Measurements from ENCODE around the gene NCBP3. TPM values are rescaled to one million over a fixed set of nuclear protein-coding genes. Genes with fewer than 3 reads are reported as not detected.
"Not testable (repeated sequence)": the region's sequence is repeated elsewhere in the genome, so short reads cannot be mapped to it uniquely, and the experiment has no call there.

Gene NCBP3
- total RNA-seq, 1 donor from 2014 or later, result 45.8 TPM

DNA sequence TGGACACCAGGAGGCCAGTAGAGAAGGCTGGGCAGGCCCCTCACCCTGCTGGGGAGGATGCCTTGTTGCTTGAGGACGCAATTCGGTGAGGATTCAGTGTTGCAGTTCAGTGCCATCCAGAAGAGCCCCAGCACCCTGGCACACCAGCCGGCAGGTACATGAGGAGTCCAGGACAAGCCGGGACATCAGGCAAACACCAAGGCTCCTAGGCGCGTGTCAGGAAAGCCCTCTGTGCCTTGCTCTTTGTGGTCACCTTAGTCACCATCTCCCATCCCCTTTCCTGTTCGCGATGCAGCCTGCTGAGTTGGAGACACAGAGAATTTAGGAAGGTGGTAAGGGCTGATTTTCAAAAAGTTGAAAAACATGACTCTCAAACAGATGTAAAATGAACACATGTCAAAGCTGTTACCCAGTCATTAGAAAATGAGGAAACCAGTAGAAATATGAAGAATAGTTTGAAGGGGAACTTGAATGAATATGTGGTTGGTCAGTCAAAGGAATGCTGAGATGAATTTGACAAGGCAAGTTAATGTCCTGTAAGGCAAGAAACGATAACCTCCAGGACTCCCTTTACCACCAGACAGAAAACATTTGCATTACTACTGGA lies 2.3 kb upstream of the NCBP3 start:
- Mint-ChIP-seq H3K27ac (ENCODE audit: unreplicated experiment) (no peak overlapping the region), H3K9me3 (ENCODE audit: unreplicated experiment) (no peaks in the 10 kb centered on the region), H3K27me3 (ENCODE audit: unreplicated experiment) (peaks cover 20% of the 10 kb centered on the region), H3K4me1 (ENCODE audit: unreplicated experiment) (peaks cover 21% of the 10 kb centered on the region), H3K4me3 (ENCODE audit: unreplicated experiment) (no peak overlapping the region), H3K36me3 (ENCODE audit: unreplicated experiment) (peaks cover 6% of the 10 kb centered on the region)
- no peak for DNase-seq (ENCODE audit: extremely low spot score, unreplicated experiment)
- TF ChIP-seq, protein P1, sequence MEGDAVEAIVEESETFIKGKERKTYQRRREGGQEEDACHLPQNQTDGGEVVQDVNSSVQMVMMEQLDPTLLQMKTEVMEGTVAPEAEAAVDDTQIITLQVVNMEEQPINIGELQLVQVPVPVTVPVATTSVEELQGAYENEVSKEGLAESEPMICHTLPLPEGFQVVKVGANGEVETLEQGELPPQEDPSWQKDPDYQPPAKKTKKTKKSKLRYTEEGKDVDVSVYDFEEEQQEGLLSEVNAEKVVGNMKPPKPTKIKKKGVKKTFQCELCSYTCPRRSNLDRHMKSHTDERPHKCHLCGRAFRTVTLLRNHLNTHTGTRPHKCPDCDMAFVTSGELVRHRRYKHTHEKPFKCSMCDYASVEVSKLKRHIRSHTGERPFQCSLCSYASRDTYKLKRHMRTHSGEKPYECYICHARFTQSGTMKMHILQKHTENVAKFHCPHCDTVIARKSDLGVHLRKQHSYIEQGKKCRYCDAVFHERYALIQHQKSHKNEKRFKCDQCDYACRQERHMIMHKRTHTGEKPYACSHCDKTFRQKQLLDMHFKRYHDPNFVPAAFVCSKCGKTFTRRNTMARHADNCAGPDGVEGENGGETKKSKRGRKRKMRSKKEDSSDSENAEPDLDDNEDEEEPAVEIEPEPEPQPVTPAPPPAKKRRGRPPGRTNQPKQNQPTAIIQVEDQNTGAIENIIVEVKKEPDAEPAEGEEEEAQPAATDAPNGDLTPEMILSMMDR (IDR thresholded peaks at IDR 0.05), result no peak

DNA sequence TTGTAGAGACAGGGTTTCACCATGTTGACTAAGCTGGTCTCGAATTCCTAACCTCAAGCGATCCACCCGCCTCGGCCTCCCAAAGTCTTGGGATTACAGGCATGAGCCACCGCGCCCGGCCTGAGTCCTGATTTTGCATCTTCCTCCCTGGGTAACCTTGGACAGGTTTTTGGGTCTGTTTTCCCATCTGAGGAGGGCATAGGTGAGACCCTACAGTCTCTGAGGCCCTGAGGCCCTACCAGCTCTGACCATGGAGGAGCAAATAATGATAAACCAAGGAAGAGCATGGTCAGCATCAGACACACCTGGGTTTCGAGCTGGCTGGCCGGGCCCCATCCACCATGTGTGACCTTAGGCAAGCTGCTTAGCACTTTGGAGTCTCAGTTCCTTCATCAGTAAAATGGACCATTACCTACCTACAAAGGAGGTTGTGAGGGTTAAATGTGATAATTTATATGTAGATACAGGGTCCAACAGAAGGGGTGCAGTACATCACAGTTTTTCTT lies 1.2 kb upstream of the NCBP3 start:
- DNase-seq (ENCODE audit: extremely low spot score, unreplicated experiment), result no peak
- no peak overlapping the region for H3K27ac Mint-ChIP-seq (ENCODE audit: unreplicated experiment)
- H3K36me3 Mint-ChIP-seq (ENCODE audit: unreplicated experiment), result peaks cover 8% of the 10 kb centered on the region
- peaks cover 14% of the 10 kb centered on the region for H3K27me3 Mint-ChIP-seq (ENCODE audit: unreplicated experiment)
- H3K4me3 Mint-ChIP-seq (ENCODE audit: unreplicated experiment), result no peak overlapping the region
- H3K4me1 Mint-ChIP-seq (ENCODE audit: unreplicated experiment), result peaks cover 21% of the 10 kb centered on the region
- TF ChIP-seq, protein P1 (IDR thresholded peaks at IDR 0.05), result no peak
- no peaks in the 10 kb centered on the region for H3K9me3 Mint-ChIP-seq (ENCODE audit: unreplicated experiment)

DNA sequence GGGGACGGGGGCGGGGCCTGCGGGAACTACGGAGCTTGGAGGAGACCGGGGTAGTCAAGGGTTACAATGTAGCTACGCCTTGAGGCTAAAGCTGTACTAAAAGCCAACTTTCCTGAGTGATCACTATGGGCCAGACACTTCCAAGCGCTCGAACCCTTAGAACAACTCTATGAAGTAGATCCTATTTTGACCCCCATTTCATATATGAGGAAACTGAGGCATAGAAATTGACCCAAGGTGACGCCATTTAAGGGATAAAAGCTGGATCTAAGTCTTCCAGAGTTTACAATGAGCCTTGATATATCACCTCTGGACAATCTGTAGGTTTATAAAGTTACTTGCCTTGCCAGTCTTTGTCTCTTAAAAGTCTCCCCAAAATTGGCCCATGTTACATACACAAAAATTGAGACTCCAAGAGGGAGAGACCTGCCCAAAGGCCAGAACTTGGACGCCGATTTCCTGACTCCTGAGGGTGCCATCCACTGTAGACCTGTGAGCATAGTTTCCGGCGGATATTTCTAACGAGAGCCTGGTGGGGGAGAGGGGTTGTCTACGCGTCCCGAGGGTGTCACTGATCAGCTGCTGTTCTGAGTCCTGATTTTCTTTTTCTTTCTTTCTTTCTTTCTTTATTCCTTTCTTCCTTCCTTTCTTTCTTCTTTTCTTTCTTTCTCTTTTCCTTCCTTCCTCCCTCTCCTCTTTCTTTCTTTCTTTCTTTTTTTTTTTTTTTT lies 555 bp upstream of the NCBP3 start:
- DNase-seq (ENCODE audit: extremely low spot score, unreplicated experiment), result no peak
- peaks cover 8% of the 10 kb centered on the region for H3K27me3 Mint-ChIP-seq (ENCODE audit: unreplicated experiment)
- TF ChIP-seq, protein P1 (IDR thresholded peaks at IDR 0.05), result no peak
- no peaks in the 10 kb centered on the region for H3K9me3 Mint-ChIP-seq (ENCODE audit: unreplicated experiment)
- H3K27ac Mint-ChIP-seq (ENCODE audit: unreplicated experiment), result no peak overlapping the region
- peaks cover 8% of the 10 kb centered on the region for H3K36me3 Mint-ChIP-seq (ENCODE audit: unreplicated experiment)
- peaks cover 21% of the 10 kb centered on the region for H3K4me1 Mint-ChIP-seq (ENCODE audit: unreplicated experiment)
- peak overlapping the region; percentile 58 for H3K4me3 Mint-ChIP-seq (ENCODE audit: unreplicated experiment)

DNA sequence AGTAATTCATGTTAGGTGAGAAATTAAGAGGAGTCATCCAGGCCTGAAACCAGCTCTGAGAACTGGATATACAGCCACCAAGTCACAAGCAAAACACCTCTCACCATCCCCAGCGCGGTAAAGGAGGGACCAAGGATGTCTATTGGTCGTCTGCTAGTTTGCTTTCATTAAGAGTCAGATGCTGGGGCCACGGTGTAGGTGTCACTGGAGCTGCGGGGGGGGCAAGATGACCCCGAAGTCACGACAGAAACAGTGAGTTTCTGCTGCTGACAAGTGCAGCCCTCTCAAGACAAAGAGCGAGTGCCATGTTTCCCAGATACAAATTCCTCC lies 790 bp downstream of the NCBP3 start:
- no peak for DNase-seq (ENCODE audit: extremely low spot score, unreplicated experiment)
- H3K27me3 Mint-ChIP-seq (ENCODE audit: unreplicated experiment), result peaks cover 2% of the 10 kb centered on the region
- H3K4me1 Mint-ChIP-seq (ENCODE audit: unreplicated experiment), result peaks cover 21% of the 10 kb centered on the region
- H3K27ac Mint-ChIP-seq (ENCODE audit: unreplicated experiment), result peak overlapping the region; percentile 90
- peak overlapping the region; percentile 92 for H3K4me3 Mint-ChIP-seq (ENCODE audit: unreplicated experiment)
- TF ChIP-seq, protein P1 (IDR thresholded peaks at IDR 0.05), result no peak
- no peaks in the 10 kb centered on the region for H3K9me3 Mint-ChIP-seq (ENCODE audit: unreplicated experiment)
- peaks cover 17% of the 10 kb centered on the region for H3K36me3 Mint-ChIP-seq (ENCODE audit: unreplicated experiment)

DNA sequence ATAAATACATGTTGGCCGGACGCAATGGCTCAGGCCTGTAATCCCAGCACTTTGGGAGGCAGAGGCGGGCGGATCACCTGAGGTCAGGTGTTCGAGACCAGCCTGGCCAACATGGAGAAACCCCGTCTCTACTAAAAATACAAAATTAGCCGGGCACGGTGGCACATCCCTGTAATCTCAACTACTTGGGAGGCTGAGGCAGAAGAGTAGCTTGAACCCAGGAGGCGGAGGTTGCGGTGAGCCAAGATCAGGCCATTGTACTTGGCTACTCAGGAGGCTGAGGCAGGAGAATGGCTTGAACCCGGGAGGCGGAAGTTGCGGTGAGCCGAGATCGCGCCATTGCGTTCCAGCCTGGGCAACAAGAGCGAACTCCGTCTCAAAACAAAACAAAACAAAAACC lies 1.5 kb downstream of the NCBP3 start:
- not testable (repeated sequence) for H3K9me3 Mint-ChIP-seq (ENCODE audit: unreplicated experiment); H3K27me3 Mint-ChIP-seq (ENCODE audit: unreplicated experiment); DNase-seq (ENCODE audit: extremely low spot score, unreplicated experiment)
- peak overlapping the region; percentile 90 for H3K27ac Mint-ChIP-seq (ENCODE audit: unreplicated experiment)
- peaks cover 23% of the 10 kb centered on the region for H3K36me3 Mint-ChIP-seq (ENCODE audit: unreplicated experiment)
- H3K4me1 Mint-ChIP-seq (ENCODE audit: unreplicated experiment), result peaks cover 21% of the 10 kb centered on the region
- peak overlapping the region; percentile 92 for H3K4me3 Mint-ChIP-seq (ENCODE audit: unreplicated experiment)

Measured in osteocyte (in vitro differentiated cells).